Breast epithelium (tissue), 4 donors: ENCODE data around the gene GUCD1. TPM values are rescaled to one million over a fixed set of nuclear protein-coding genes. Genes with fewer than 3 reads are reported as not detected.

Source experiments
- DNase-seq, 2 donors: peaks; one replicate each; pipeline ENCODE4 v3.0.0-alpha.2; 2019; ENCODE audit warnings: low spot score in 2 of 2
- H3K27ac ChIP-seq, 2 donors: fragments of 200-600 bp; sonication (generic) in 1 of 2; one replicate each; pipeline ENCODE4 v1.5.1; 2016 to 2019; ENCODE audit warnings: mild to moderate bottlenecking in 1 of 2
- H3K27me3 ChIP-seq, 2 donors: fragments of 200-600 bp; sonication (generic) in 1 of 2; one replicate each; pipeline versions ENCODE4 v1.5.1 to v1.6.0; 2017 to 2019; ENCODE audit warnings: control low read depth in 1 of 2, mild to moderate bottlenecking in 1 of 2
- H3K36me3 ChIP-seq: fragments of 200-600 bp; one replicate; pipeline ENCODE4 v1.5.1; 2019
- H3K4me1 ChIP-seq, 2 donors: fragments of 200-600 bp; sonication (generic); one replicate each; pipeline ENCODE4 v1.5.1; 2016 to 2019; ENCODE audit warnings: control low read depth in 1 of 2
- H3K4me3 ChIP-seq, 3 donors: fragments of 200-600 bp; sonication (generic); 1 replicate in 2 of 3; 2 replicates in 1 of 3; pipeline ENCODE4 v1.5.1; 2016 to 2019; ENCODE audit warnings: mild to moderate bottlenecking in 3 of 3, moderate library complexity in 2 of 3
- H3K9me3 ChIP-seq, 2 donors: fragments of 200-600 bp; sonication (generic) in 1 of 2; one replicate each; pipeline ENCODE4 v1.5.1; 2016 to 2019; ENCODE audit warnings: control low read depth in 1 of 2
- POLR2A ChIP-seq: fragments of 450-650 bp; IDR thresholded peaks from one replicate; pipeline ENCODE4 v1.6.1; 2016; ENCODE audit warnings: antibody characterized with exemption, mild to moderate bottlenecking, moderate library complexity
- POLR2AphosphoS5 ChIP-seq, 3 donors: sonication (generic); formaldehyde crosslinking; IDR thresholded peaks; one replicate each; pipeline ENCODE4 v1.6.1; 2017; ENCODE audit warnings: antibody characterized with exemption in 3 of 3
- intact Hi-C: fragments of 100-400 bp; cut with DNase I; formaldehyde crosslinking; loops from one replicate; pipeline ENCODE4 v1.15.1; 2023; ENCODE audit warnings: low total_unique reads
- total RNA-seq, 3 donors: library from RNA; depleted of rRNA; stranded (reverse); fragments of >200 nt; gene quantifications; one replicate each; pipeline ENCODE4 v1.1.0, GENCODE V29; 2016
- TF ChIP-seq, protein P1 (sequence below), 3 donors: fragments of 450-650 bp; IDR thresholded peaks; one replicate each; pipeline ENCODE4 v1.5.1; 2016 to 2017; ENCODE audit warnings: antibody characterized with exemption in 3 of 3, mild to moderate bottlenecking in 3 of 3, moderate library complexity in 3 of 3

GUCD1 gene
- total RNA-seq, 3 donors from 2014 or later, result 89.6 to 177 (median 91.4) TPM

DNA sequence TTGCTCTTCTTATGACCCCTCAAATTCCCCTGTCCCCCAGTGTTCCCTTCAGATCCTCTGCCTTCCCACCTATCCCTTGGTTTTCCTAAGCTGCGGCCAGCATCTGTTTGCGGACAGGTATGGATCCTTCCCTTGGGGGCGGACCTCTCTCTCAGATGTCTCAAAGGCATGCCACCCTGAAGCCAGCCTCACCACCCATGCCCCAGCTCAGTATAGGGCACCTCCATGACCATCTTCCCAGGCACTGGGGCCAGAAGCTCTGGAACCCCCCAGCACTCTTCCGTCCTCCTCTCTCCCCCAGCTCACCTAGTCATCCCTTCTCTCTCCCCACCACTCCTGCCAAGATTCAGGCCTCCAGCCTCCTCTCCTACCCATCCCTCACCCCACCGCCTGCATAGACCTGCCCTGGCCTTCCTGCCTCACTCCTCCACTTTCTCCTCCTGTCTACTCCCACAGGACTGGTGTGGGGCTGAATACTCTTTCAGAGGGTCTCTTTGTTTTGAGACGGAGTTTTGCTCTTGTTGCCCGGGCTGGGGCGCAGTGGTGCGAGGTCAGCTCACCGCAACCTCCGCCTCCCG lies 35.7 kb upstream of the GUCD1 start:
- no peak for DNase-seq
- TF ChIP-seq POLR2AphosphoS5 (IDR thresholded peaks at IDR 0.05) (no peak), POLR2A (no peak)
- TF ChIP-seq, protein P1, sequence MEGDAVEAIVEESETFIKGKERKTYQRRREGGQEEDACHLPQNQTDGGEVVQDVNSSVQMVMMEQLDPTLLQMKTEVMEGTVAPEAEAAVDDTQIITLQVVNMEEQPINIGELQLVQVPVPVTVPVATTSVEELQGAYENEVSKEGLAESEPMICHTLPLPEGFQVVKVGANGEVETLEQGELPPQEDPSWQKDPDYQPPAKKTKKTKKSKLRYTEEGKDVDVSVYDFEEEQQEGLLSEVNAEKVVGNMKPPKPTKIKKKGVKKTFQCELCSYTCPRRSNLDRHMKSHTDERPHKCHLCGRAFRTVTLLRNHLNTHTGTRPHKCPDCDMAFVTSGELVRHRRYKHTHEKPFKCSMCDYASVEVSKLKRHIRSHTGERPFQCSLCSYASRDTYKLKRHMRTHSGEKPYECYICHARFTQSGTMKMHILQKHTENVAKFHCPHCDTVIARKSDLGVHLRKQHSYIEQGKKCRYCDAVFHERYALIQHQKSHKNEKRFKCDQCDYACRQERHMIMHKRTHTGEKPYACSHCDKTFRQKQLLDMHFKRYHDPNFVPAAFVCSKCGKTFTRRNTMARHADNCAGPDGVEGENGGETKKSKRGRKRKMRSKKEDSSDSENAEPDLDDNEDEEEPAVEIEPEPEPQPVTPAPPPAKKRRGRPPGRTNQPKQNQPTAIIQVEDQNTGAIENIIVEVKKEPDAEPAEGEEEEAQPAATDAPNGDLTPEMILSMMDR (IDR thresholded peaks at IDR 0.05), result no peak
- Histone ChIP-seq H3K36me3 (no peaks in the 10 kb centered on the region), H3K4me1 (peaks cover 13 to 46% of the 10 kb centered on the region in 2 donors), H3K4me3 (no peak overlapping the region), H3K9me3 (no peaks in the 10 kb centered on the region), H3K27me3 (no peaks in the 10 kb centered on the region), H3K27ac (peak overlapping the region; percentile 72 to 88)
- intact Hi-C loops, result no loop called here

DNA sequence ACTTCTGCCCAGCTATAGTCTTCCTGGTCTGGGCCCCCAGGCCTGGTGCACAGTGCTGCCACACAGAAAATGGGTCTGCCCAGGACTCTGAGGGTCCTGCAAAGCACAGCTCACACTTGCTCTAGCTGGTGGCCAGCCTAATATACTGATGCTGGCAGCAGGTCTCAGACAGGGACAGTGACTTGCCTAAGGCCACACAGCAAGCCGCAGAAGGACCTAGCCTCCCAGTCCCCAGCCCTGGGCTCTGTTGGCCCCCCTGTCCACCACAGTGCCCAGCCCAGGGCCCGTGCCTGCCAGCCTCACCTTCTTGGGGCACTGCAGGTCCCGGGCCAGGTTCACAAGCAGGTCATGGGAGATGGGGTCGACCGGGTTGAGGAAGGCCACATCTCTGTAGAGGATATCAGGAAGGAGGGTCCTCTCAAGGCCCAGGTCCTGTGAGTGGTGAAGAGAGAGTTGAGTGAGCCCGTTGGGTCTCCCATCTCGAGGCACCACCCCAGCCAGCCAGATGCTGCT lies 34.6 kb upstream of the GUCD1 start:
- H3K9me3 ChIP-seq, result no peaks in the 10 kb centered on the region
- TF ChIP-seq, protein P1 (IDR thresholded peaks at IDR 0.05), result no peak
- no peak for TF ChIP-seq POLR2A
- TF ChIP-seq POLR2AphosphoS5 (IDR thresholded peaks at IDR 0.05), result no peak
- no peak for DNase-seq
- peak overlapping the region; percentile 72 to 87 for H3K27ac ChIP-seq
- H3K27me3 ChIP-seq, result no peaks in the 10 kb centered on the region
- H3K36me3 ChIP-seq, result no peaks in the 10 kb centered on the region
- H3K4me3 ChIP-seq, result no peak overlapping the region
- intact Hi-C loops, result no loop called here
- H3K4me1 ChIP-seq, result peaks cover 7 to 40% of the 10 kb centered on the region in 2 donors

DNA sequence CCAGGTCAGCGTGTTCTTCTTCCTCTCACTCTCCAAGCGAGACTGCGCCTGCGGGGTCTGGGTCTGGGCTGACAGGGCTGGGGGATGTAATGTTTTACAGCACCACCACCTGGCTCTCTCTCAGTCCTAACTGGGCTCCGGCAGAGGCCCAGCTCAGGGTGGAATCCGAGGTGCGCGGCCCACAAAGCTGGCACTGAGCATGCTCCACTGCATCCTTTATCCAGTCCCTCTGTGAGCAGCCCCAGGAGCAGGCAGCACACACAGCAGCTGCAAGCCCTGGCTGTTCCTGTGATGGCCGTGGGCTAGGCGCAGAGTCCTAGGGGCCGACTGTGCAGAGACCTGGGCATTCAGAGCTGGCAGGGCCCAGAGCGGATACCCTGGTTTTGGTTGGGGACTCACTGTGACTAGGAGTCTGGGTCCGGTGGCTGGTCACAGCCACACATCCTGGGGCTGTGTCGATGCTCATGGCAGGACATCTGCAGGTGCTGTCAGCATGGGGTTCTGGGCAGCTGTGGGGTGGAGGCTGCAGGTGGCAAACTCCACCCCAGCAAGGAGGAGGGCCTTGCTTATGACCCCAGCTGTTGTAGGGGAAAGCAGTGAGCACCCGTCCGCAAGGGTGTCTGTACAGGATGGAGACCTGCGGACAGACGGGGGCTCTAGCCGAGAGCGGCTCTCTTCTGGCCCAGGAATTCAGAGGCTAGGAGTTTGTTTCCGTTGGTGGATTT lies 34.0 kb upstream of the GUCD1 start:
- TF ChIP-seq POLR2A (no peak), POLR2AphosphoS5 (IDR thresholded peaks at IDR 0.05) (no peak)
- TF ChIP-seq, protein P1 (IDR thresholded peaks at IDR 0.05), result no peak
- Histone ChIP-seq H3K4me1 (peaks cover 7 to 34% of the 10 kb centered on the region in 2 donors), H3K36me3 (no peaks in the 10 kb centered on the region), H3K27ac (peak overlapping the region; percentile 72 to 87), H3K9me3 (no peaks in the 10 kb centered on the region), H3K27me3 (no peaks in the 10 kb centered on the region), H3K4me3 (peak overlapping the region in 1 of 3 donors; percentile 22)
- no peak for DNase-seq
- intact Hi-C loops, result no loop called here

DNA sequence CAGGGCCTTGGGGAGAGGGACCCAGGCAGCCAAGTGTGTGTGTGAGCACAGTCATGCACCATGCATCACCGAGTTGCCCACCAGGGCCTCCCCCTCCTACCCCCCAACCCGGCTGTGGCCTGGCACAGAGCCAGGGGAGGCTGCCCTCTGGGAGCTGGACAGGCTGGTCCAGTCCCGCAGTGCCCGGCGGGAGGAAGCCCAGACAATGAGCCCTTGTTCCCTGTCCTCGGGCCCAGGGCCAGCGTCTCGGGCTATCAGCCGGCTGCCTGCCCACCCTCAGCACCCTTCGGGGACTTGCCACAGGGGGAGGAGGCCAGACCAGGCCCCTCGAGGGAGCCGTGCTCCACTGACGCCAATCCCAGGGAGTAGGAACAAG lies 33.4 kb upstream of the GUCD1 start:
- Histone ChIP-seq H3K27me3 (no peaks in the 10 kb centered on the region), H3K27ac (peak overlapping the region; percentile 72 to 87), H3K4me1 (peaks cover 7 to 33% of the 10 kb centered on the region in 2 donors), H3K9me3 (no peaks in the 10 kb centered on the region), H3K36me3 (no peaks in the 10 kb centered on the region), H3K4me3 (peak overlapping the region in 1 of 3 donors; percentile 22)
- TF ChIP-seq POLR2AphosphoS5 (IDR thresholded peaks at IDR 0.05), result no peak
- TF ChIP-seq POLR2A, result no peak
- TF ChIP-seq, protein P1 (IDR thresholded peaks at IDR 0.05), result no peak
- intact Hi-C loops, result no loop called here
- peak in 1 of 2 donors; percentile 74 for DNase-seq

DNA sequence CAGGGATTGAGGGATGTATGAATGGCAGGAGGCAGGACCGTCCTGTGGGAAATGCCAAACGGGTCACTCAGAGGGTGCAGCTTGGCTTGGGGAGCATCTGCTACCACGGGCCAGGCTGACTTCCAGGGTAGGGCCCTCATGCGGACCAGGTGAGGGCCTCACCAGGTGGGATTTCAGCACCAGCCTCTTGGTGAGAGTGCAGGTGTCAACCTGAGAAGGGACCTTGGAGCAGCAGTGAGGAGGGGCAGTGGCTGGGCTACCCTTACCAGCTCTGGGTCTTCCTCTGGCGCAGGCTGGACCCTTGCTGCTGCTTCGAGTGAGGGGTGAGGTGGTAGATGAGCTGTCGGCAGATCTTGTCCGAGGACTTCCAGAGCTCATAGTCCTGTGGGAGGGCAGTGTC lies 33.0 kb upstream of the GUCD1 start:
- no peaks in the 10 kb centered on the region for H3K9me3 ChIP-seq
- H3K27ac ChIP-seq, result peak overlapping the region; percentile 72 to 87
- DNase-seq, result no peak
- H3K4me1 ChIP-seq, result peaks cover 7 to 32% of the 10 kb centered on the region in 2 donors
- H3K36me3 ChIP-seq, result no peaks in the 10 kb centered on the region
- intact Hi-C loops, result no loop called here
- no peaks in the 10 kb centered on the region for H3K27me3 ChIP-seq
- H3K4me3 ChIP-seq, result no peak overlapping the region
- TF ChIP-seq POLR2A, result no peak
- no peak for TF ChIP-seq POLR2AphosphoS5 (IDR thresholded peaks at IDR 0.05)
- TF ChIP-seq, protein P1 (IDR thresholded peaks at IDR 0.05), result no peak
